SJCRH30 (cell line): ENCODE results near the gene BSPRY. TPM values are rescaled to one million over a fixed set of nuclear protein-coding genes. Genes with fewer than 3 reads are reported as not detected.
A peak's percentile ranks its signal among the peaks of the same experiment; 100 is the strongest.

ENCODE experiments used
- DNase-seq, 2 experiments: peaks; one replicate each; pipeline ENCODE4 v3.0.0-alpha.2; 2015 to 2020
- H3K27ac ChIP-seq: fragments of 250-450 bp; sonication (Bioruptor Pico); 2 replicates; pipeline ENCODE4 v1.5.1; 2020; ENCODE audit warnings: mild to moderate bottlenecking, moderate library complexity
- H3K27me3 ChIP-seq: fragments of 250-450 bp; sonication (Bioruptor Pico); 2 replicates; pipeline ENCODE4 v1.5.1; 2020; ENCODE audit warnings: mild to moderate bottlenecking, moderate library complexity
- H3K36me3 ChIP-seq: fragments of 250-450 bp; sonication (Bioruptor Pico); 2 replicates; pipeline ENCODE4 v1.5.1; 2020; ENCODE audit warnings: mild to moderate bottlenecking, moderate library complexity
- H3K4me1 ChIP-seq: fragments of 250-450 bp; sonication (Bioruptor Pico); 2 replicates; pipeline ENCODE4 v1.5.1; 2020; ENCODE audit warnings: mild to moderate bottlenecking, moderate library complexity
- H3K4me3 ChIP-seq: fragments of 250-450 bp; sonication (Bioruptor Pico); 2 replicates; pipeline ENCODE4 v1.5.1; 2020; ENCODE audit warnings: mild to moderate bottlenecking, moderate library complexity
- H3K9me3 ChIP-seq: fragments of 250-450 bp; sonication (Bioruptor Pico); replicated peaks from 2 replicates; pipeline ENCODE4 v1.5.1; 2020; ENCODE audit warnings: mild to moderate bottlenecking, moderate library complexity
- total RNA-seq: library from RNA; depleted of rRNA; stranded (reverse); fragments of >200 nt; shearing (Covaris generic); gene quantifications from 2 replicates; pipeline ENCODE4 v1.2.3, GENCODE V29; 2014

BSPRY gene
- total RNA-seq, 1 experiment from 2014 or later: 0.10 TPM

DNA sequence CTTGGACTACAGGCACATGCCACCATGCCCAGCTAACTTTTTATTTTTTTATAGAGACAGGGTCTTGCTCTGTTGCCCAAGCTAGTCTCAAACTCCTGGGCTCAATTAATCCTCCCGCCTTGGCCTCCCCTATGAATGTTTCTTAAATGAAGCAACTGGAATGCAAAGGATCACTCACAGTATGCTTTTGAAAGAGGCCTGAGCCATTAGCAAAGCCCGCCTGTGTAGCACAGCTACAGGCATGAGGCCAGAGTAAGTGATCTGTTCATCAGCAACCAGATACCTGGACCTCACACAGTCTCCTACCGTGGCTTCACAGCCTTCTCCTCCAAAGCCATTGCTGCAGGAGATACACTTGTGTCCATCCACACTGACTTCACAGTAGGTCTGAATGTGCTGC lies 29.3 kb upstream of the BSPRY start:
- H3K27me3 ChIP-seq: no peaks in the 10 kb centered on the region
- H3K4me3 ChIP-seq: no peak overlapping the region
- H3K9me3 ChIP-seq: no peaks in the 10 kb centered on the region
- H3K36me3 ChIP-seq: no peaks in the 10 kb centered on the region
- no peak for DNase-seq
- H3K27ac ChIP-seq: no peak overlapping the region
- no peaks in the 10 kb centered on the region for H3K4me1 ChIP-seq

DNA sequence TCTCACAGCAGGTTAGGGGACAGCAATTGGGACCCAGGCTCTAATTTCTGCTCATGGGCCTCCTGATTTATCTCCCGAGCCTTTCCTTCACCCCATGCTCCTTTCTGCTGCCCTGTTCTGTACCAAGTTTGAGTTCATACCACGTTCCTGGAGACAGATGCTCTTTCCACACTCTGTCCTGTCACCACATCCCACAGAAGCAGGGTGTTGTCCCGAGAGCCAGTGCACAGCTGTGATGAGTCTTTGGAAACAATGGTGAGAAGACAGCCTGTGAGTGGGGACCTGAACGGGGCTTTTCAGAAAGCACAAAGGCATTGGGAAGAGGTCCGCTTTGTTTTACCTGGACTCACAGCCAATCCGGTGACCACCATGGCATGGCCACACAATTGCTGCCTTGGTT lies 26.7 kb upstream of the BSPRY start:
- H3K27me3 ChIP-seq: no peaks in the 10 kb centered on the region
- H3K36me3 ChIP-seq: no peaks in the 10 kb centered on the region
- DNase-seq: no peak
- no peak overlapping the region for H3K4me3 ChIP-seq
- H3K4me1 ChIP-seq: no peaks in the 10 kb centered on the region
- no peaks in the 10 kb centered on the region for H3K9me3 ChIP-seq
- no peak overlapping the region for H3K27ac ChIP-seq

DNA sequence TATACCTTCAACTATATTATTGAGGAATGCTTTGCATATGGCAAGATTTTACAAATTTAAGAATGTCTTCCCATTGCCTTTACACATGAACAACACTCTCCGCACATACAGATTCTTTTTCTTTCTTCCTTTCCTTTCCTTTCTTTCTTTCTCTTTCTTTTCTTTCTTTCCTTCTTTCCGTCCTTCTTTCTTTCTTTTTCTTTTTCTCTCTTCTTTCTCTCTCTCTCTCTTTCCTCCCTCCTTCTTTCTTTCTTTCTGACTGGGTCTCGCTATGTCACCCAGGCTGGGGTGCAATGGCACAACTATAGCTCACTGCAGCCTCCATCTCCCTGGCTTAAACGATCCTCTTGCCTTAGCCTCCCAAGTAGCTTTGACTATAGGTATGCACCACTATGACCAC lies 23.1 kb upstream of the BSPRY start:
- no peak for DNase-seq
- Histone ChIP-seq H3K27ac (no peak overlapping the region), H3K36me3 (no peaks in the 10 kb centered on the region), H3K4me1 (no peaks in the 10 kb centered on the region), H3K27me3 (no peaks in the 10 kb centered on the region), H3K9me3 (no peaks in the 10 kb centered on the region), H3K4me3 (no peak overlapping the region)

GRCh38 chr9:113328045-113328782 lies 21.1 kb upstream of the BSPRY start:
- Histone ChIP-seq H3K4me3 (no peak overlapping the region), H3K36me3 (no peaks in the 10 kb centered on the region), H3K9me3 (no peaks in the 10 kb centered on the region), H3K27me3 (no peaks in the 10 kb centered on the region), H3K4me1 (no peaks in the 10 kb centered on the region), H3K27ac (no peak overlapping the region)
- DNase-seq: no peak

DNA sequence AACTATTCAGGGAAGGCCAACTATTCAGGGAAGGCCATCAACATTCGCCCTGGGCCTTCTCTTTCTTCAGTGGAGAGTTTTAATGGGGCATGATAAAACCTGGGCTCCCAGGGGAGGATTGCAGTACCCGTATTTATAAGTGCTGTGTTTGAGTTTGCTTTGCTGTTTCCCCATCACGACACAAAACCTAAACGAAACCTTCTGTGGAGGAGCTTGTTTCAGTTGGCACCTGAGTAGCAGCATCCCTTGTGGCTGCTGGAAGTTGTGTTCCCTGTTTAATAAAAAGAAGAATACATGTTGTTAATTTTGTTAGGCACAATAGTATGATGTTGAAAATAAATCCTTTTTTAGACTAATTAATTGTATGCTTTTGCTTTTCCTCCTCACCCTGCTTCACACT lies 17.6 kb upstream of the BSPRY start:
- Histone ChIP-seq H3K36me3 (no peaks in the 10 kb centered on the region), H3K4me3 (no peak overlapping the region), H3K27ac (no peak overlapping the region), H3K4me1 (no peaks in the 10 kb centered on the region; the same call in 1 of the 2 replicates), H3K27me3 (no peaks in the 10 kb centered on the region), H3K9me3 (no peaks in the 10 kb centered on the region)
- no peak for DNase-seq

GRCh38 chr9:113337714-113338113 lies 11.6 kb upstream of the BSPRY start:
- H3K27me3 ChIP-seq: no peaks in the 10 kb centered on the region

GRCh38 chr9:113340011-113340699 lies 9.2 kb upstream of the BSPRY start, which contains the start of gene WDR31:
TSS of gene WDR31 (minus strand) at chr9:113340275. CDS start at chr9:113332022, 8,253 bp downstream.
- Histone ChIP-seq H3K27ac (peak within 1 kb of the TSS; percentile 33; the same call in 1 of the 2 replicates), H3K27me3 (no peaks in the 10 kb centered on the region), H3K4me1 (peaks cover 3% of the 10 kb centered on the region; the same call in 1 of the 2 replicates), H3K36me3 (no peaks in the 10 kb centered on the region), H3K4me3 (peak within 1 kb of the TSS; percentile 71), H3K9me3 (no peaks in the 10 kb centered on the region)
- peak; percentile 90 to 93 for DNase-seq

More at GRCh38 chr9:113337714-113338113, 11.6 kb upstream of the BSPRY start:
- no peak overlapping the region for H3K27ac ChIP-seq
- no peaks in the 10 kb centered on the region; the same call in 1 of the 2 replicates for H3K4me1 ChIP-seq
- no peaks in the 10 kb centered on the region for H3K9me3 ChIP-seq
- H3K4me3 ChIP-seq: no peak overlapping the region
- DNase-seq: no peak
- H3K36me3 ChIP-seq: no peaks in the 10 kb centered on the region

- Histone ChIP-seq H3K4me3 (no peak overlapping the region), H3K9me3 (no peaks in the 10 kb centered on the region), H3K27ac (no peak overlapping the region), H3K36me3 (no peaks in the 10 kb centered on the region), H3K4me1 (peaks cover 10% of the 10 kb centered on the region), H3K27me3 (no peaks in the 10 kb centered on the region)
- peak; percentile 45 to 68 for DNase-seq
These were observed 7.5 kb upstream of the BSPRY start for GRCh38 chr9:113341712-113342410.

DNA sequence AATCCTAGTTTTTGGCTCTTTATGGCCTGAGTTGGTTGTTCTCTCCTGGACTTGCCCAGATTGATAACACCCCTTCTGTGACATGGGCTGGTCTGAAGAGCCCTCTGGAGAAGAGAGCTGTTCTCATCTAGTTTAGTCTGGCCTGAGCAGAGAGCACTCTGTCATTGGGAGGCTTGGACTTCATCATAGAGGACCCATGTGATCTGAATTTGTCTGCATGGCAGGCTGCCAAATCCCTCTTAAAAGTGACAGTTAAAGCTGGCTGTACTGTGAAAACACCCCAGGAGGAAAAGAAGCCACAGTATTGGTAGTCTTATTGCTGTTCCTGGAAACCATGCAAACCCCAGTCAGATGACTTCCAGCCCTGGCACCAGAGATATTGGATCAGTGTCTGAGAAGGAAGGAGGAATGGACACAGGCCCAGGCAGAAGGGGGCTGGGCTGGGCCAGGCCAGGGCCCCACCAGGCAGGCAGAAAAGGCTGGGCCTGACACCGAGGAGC lies 5.6 kb upstream of the BSPRY start:
- Histone ChIP-seq H3K27ac (no peak overlapping the region), H3K27me3 (no peaks in the 10 kb centered on the region)

DNA sequence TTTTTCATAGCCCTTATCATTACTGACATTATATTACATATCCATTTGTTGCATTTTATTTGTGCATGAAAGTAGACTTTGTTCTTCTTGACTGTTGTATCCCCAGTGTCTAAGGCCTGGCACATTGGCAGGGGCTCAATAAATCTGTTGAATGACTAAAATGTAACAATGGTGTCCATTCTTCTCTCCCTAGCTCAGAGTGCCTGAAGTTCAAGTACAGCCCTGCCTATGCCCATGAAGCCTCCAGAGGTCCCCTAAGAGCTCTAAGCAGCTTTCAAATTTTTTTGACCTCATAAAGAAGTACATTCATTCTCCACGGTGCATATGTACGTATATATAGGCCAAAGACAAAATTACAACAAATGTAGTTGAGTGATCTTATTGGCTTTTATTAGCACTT lies 4.2 kb upstream of the BSPRY start:
- Histone ChIP-seq H3K36me3 (no peaks in the 10 kb centered on the region), H3K4me1 (peaks cover 13% of the 10 kb centered on the region), H3K9me3 (no peaks in the 10 kb centered on the region), H3K27me3 (0 out of 2 replicates have a peak, but pooled peaks cover 4% of the 10 kb centered on the region), H3K4me3 (no peak overlapping the region), H3K27ac (no peak overlapping the region)
- peak in 1 of 2 experiments; percentile 32 for DNase-seq

More for the DNA sequence above, 5.6 kb upstream of the BSPRY start:
- Histone ChIP-seq H3K9me3 (no peaks in the 10 kb centered on the region), H3K4me1 (peaks cover 13% of the 10 kb centered on the region), H3K4me3 (no peak overlapping the region), H3K36me3 (no peaks in the 10 kb centered on the region)
- peak; percentile 81 to 87 for DNase-seq

GRCh38 chr9:113345671-113346070 lies 3.7 kb upstream of the BSPRY start:
- Histone ChIP-seq H3K27me3 (peaks cover 7% of the 10 kb centered on the region; the same call in 1 of the 2 replicates), H3K9me3 (no peaks in the 10 kb centered on the region), H3K4me3 (no peak overlapping the region), H3K4me1 (peaks cover 13% of the 10 kb centered on the region), H3K27ac (no peak overlapping the region), H3K36me3 (no peaks in the 10 kb centered on the region)
- DNase-seq: no peak

DNA sequence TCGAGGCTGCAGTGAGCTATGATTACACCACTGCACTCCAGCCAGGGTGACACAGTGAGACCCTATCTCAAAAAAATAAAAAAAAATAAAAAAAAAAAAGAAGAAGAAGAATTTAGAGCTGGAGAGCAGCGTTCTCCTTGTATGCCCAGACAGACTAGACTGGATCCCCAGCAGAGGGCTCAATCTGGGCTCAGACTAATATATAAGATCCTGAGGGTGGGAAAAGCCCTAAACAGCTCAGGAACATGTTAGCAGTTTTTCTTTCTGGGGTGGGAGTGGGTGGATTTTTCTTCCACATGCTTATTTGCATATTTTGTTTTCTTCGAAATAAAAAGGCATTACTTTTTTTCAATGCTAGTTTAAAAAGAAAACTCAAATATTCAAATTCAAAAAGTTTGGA lies 904 bp upstream of the BSPRY start:
- DNase-seq: no peak
- Histone ChIP-seq H3K27me3 (peaks cover 7% of the 10 kb centered on the region; the same call in 1 of the 2 replicates), H3K27ac (no peak overlapping the region), H3K9me3 (no peaks in the 10 kb centered on the region), H3K36me3 (no peaks in the 10 kb centered on the region), H3K4me3 (no peak overlapping the region), H3K4me1 (peaks cover 13% of the 10 kb centered on the region)

GRCh38 chr9:113349066-113349444 lies 286 bp upstream of the BSPRY start:
- Histone ChIP-seq H3K36me3 (no peaks in the 10 kb centered on the region), H3K27me3 (peaks cover 7% of the 10 kb centered on the region; the same call in 1 of the 2 replicates), H3K4me3 (no peak overlapping the region), H3K4me1 (peaks cover 10% of the 10 kb centered on the region), H3K9me3 (no peaks in the 10 kb centered on the region), H3K27ac (no peak overlapping the region)
- peak in 1 of 2 experiments; percentile 13 for DNase-seq

DNA sequence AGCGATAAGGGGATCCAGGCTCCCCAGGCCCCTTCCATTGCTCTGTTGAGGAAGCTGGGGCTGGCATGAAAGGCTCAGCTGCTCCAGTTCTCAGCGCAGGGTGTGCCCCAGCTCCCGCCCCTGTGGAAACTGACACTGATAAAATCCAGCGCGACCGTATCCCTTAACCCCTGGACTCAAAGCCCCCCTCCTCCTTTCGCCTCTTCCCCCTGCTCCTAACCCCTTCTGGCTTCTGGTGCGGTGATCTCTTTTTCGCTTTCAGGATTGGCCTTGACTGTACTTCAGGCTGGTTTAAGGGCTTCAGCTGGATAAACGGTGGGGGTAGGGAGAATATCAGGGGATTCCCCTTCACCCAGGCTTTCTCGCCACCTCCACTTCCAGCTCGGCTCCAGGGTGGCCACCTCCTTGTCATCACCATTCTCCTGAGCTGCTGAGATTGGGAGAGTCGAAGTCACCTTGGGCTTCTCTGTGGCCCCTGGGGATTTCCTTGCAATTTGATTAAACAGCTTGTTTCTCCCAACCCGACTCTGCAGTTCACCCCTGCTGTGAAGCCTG lies 843 bp downstream of the BSPRY start:
- Histone ChIP-seq H3K4me1 (peaks cover 10% of the 10 kb centered on the region), H3K27ac (no peak overlapping the region), H3K4me3 (no peak overlapping the region), H3K27me3 (peaks cover 10% of the 10 kb centered on the region; the same call in 1 of the 2 replicates), H3K36me3 (no peaks in the 10 kb centered on the region), H3K9me3 (no peaks in the 10 kb centered on the region)
- peak in 1 of 2 experiments; percentile 17 for DNase-seq
